AG09309 (cell line): Measurements from ENCODE around the gene RPL14.

Experiments used
- DNase-seq: peaks from one replicate; pipeline ENCODE4 v3.0.0-alpha.2; 2010; ENCODE audit warnings: low read depth
- H3K4me3 ChIP-seq: 2 replicates; pipeline ENCODE4 v1.5.1; 2011; ENCODE audit warnings: mild to moderate bottlenecking, low read depth, low read length, moderate library complexity; ENCODE audit not compliant: control insufficient read depth
- CTCF ChIP-seq: IDR thresholded peaks from 2 replicates; pipeline ENCODE4 v1.5.1; 2011; ENCODE audit warnings: mild to moderate bottlenecking, low read depth, low read length, inconsistent platforms; ENCODE audit not compliant: insufficient read depth, control insufficient read depth; ENCODE audit errors: missing control alignments

The RPL14 gene

GRCh38 chr3:40432793-40433192 lies 24.3 kb upstream of the RPL14 start:
- no peak for DNase-seq
- no peak for TF ChIP-seq CTCF
- no peak overlapping the region for H3K4me3 ChIP-seq

- TF ChIP-seq CTCF, result no peak
- no peak for DNase-seq
These were observed 19.2 kb upstream of the RPL14 start for GRCh38 chr3:40437889-40438288.

GRCh38 chr3:40445062-40445461 lies 12.1 kb upstream of the RPL14 start:
- TF ChIP-seq CTCF, result no peak
- H3K4me3 ChIP-seq, result no peak overlapping the region
- no peak for DNase-seq

More at GRCh38 chr3:40437889-40438288, 19.2 kb upstream of the RPL14 start:
- H3K4me3 ChIP-seq, result no peak overlapping the region

- TF ChIP-seq CTCF, result no peak
- DNase-seq, result no peak
These were observed 11.3 kb upstream of the RPL14 start for GRCh38 chr3:40445880-40446279.

GRCh38 chr3:40450438-40450837 lies 6.7 kb upstream of the RPL14 start:
- H3K4me3 ChIP-seq, result no peak overlapping the region
- DNase-seq, result no peak
- TF ChIP-seq CTCF, result no peak

More at GRCh38 chr3:40445880-40446279, 11.3 kb upstream of the RPL14 start:
- no peak overlapping the region for H3K4me3 ChIP-seq

GRCh38 chr3:40451551-40451950 lies 5.6 kb upstream of the RPL14 start:
- TF ChIP-seq CTCF, result no peak
- no peak for DNase-seq
- no peak overlapping the region for H3K4me3 ChIP-seq

- H3K4me3 ChIP-seq, result no peak overlapping the region; the same call in 1 of the 2 replicates
- TF ChIP-seq CTCF, result no peak
- DNase-seq, result no peak
These were observed 5.1 kb upstream of the RPL14 start for GRCh38 chr3:40452057-40452456.
